ENCODE measurements around the gene IMMP2L.

DNA sequence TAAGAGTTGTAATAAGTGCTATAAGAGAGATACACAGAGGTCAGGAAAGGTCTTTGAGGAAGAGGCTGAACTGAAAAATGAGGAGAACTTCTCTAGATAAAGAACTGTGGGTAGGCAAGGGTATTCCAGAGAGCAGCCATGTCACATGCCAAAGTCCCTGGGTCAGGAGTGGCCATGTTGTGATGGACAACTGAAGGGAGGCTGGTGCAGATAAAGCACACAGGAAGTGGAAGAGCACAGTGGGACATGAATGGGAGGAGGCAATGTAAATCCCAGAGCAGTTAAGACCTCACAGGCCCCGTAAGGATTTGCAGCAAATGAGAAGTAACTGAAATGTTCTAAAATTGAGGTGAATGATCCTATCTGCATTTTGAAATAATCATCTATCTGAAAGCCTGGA lies 37.2 kb downstream of the IMMP2L start:
- TF ChIP-seq CTCF (IDR thresholded peaks at IDR 0.05) (no peak), EZH2 (IDR thresholded peaks at IDR 0.05) (no peak)
